GM13977 (cell line): ENCODE results near the gene NAV3.

Experiments used
- DNase-seq: peaks from one replicate; pipeline ENCODE4 v3.0.0; 2012; ENCODE audit warnings: low spot score
- CTCF ChIP-seq: IDR thresholded peaks from 2 replicates; pipeline ENCODE4 v1.5.1; 2012; ENCODE audit warnings: mild to moderate bottlenecking, control low read depth; ENCODE audit not compliant: insufficient read depth; ENCODE audit errors: extremely low read depth, missing control alignments
- in situ Hi-C: fragments of 300-500 bp; cut with MboI; formaldehyde crosslinking; loops from one replicate; pipeline ENCODE4 v1.12.0; 2022; ENCODE audit warnings: low sequenced_read_pairs, low pct_unique_long_range_greater_than_20kb, mixed read lengths, inconsistent platforms; ENCODE audit not compliant: unreplicated experiment

NAV3 gene

GRCh38 chr12:78115889-78116288 is 285.2 kb downstream of the NAV3 start:
- no peak for DNase-seq
- in situ Hi-C loops: no loop called here
- no peak for TF ChIP-seq CTCF

- no peak for DNase-seq
- peak; percentile 8 for TF ChIP-seq CTCF
- in situ Hi-C loops: no loop called here
These were observed 287.3 kb downstream of the NAV3 start for GRCh38 chr12:78118036-78118435.

- no peak for DNase-seq
- TF ChIP-seq CTCF: no peak
- in situ Hi-C loops: no loop called here
These were observed 287.8 kb downstream of the NAV3 start for GRCh38 chr12:78118486-78118885.

- TF ChIP-seq CTCF: no peak
- in situ Hi-C loops: no loop called here
- DNase-seq: no peak
These were observed 288.7 kb downstream of the NAV3 start for GRCh38 chr12:78119351-78119918.

GRCh38 chr12:78120306-78120705 is 289.6 kb downstream of the NAV3 start:
- no peak for TF ChIP-seq CTCF
- no peak for DNase-seq
- in situ Hi-C loops: no loop called here

- in situ Hi-C loops: no loop called here
- peak; percentile 11 for TF ChIP-seq CTCF
- no peak for DNase-seq
These were observed 290.3 kb downstream of the NAV3 start for GRCh38 chr12:78120866-78121560.
